Measurements from ENCODE around the gene FASTKD2.

FASTKD2 gene

GRCh38 chr2:206765242-206766056 lies at the start of gene FASTKD2, which contains the start of gene MDH1B:
Gene FASTKD2 (plus strand): TSS chr2:206765606. CDS start chr2:206766694, 1,088 bp downstream.
Gene MDH1B (minus strand): TSS chr2:206765328. CDS start chr2:206765271, 57 bp downstream.
- peak; percentile 71 for DNase-seq (ENCODE audit: low read depth)

GRCh38 chr2:206716623-206717022 lies 48.8 kb upstream of the FASTKD2 start:
- no peak for DNase-seq (ENCODE audit: low read depth)

DNA sequence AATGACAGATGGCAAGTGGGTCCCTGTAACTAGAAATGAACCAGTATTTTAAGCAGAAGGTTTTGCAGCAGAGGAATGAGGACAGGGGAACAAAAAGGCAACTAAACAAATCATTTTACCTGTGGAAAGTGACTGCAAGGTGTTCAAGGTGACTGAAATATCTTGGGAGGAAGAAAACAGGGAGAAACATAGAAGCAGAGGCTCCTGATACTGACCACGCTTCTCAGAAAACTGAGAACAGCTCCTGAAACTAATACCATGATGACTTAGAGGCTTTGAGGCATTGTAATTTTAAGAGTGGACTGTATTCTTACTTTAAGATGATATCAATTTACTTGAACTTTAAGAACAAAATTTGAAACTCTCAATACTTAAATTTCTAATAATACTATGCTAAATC lies 47.1 kb upstream of the FASTKD2 start, which contains the start of gene DYTN:
DYTN (minus strand) TSS at position 101 of the 400 bp plus-strand sequence. CDS start 117 bp downstream, outside the sequence.
- DNase-seq (ENCODE audit: low read depth): no peak

- DNase-seq (ENCODE audit: low read depth): no peak
Observed at GRCh38 chr2:206721256-206721920, 44.0 kb upstream of the FASTKD2 start.

DNA sequence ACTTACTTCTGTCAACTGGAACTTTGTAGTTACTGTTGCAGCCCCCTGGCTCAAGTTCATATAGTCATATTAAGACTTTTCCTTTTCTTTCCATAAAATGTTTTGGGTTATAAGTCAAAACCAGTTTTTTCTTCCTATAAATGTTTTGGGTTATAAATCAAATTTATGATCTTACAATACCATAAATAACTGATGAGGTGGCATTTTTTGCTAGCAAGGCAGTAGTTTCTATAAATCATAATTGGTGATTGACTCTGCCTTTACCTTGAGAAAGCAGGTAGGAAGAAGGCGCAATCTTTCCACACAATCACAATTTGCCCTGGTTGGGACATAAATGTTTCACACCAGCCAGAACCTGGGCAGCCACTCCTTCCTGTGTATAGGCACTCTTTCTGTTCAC lies 42.1 kb upstream of the FASTKD2 start:
- DNase-seq (ENCODE audit: low read depth): no peak

DNA sequence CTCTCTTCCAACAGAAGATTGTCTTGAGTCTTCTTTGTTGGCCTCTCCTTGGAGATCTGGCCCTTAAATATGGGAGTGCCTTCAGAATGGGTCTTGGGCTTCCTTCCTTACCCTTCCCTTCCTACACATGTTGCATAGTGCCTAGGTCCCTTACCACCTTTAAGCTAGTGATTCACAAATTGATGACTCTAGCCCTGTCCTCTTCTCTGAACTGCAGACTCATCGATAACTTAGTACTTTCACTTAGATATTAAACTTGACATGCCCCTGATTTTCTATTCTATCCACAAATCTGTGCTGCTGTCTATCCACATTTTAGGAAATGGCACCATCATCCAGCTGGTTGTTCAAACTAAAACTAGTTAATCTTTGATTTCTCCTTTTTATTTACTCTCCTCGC lies 38.1 kb upstream of the FASTKD2 start:
- no peak for DNase-seq (ENCODE audit: low read depth)

- DNase-seq (ENCODE audit: low read depth): no peak
Observed at GRCh38 chr2:206728277-206729199, 36.9 kb upstream of the FASTKD2 start.

DNA sequence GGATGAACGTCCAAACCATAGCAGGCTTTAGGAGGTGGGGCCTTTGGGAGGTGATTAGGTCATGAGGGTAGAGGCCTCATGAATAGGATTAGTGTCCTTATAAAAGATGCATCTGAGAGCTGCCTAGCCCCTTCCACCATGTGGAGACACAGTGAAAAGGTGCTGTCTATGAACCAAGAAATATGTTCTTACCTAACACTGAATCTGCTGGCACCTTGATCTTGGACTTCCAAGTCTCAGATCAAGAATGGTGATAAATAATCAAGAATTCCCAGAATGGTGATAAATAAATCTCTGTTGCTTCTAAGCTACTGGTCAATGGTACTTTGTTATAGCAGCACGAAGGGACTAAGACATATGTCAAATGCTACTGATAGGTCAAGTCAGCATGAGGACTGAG lies 32.1 kb upstream of the FASTKD2 start:
- no peak for DNase-seq (ENCODE audit: low read depth)

GRCh38 chr2:206736935-206737334 lies 28.5 kb upstream of the FASTKD2 start:
- no peak for DNase-seq (ENCODE audit: low read depth)

GRCh38 chr2:206739271-206739670 lies 26.1 kb upstream of the FASTKD2 start:
- DNase-seq (ENCODE audit: low read depth): no peak

GRCh38 chr2:206740800-206741199 lies 24.6 kb upstream of the FASTKD2 start:
- no peak for DNase-seq (ENCODE audit: low read depth)

- no peak for DNase-seq (ENCODE audit: low read depth)
Observed at GRCh38 chr2:206756816-206757215, 8.6 kb upstream of the FASTKD2 start.

GRCh38 chr2:206764673-206765241 lies 649 bp upstream of the FASTKD2 start:
- no peak for DNase-seq (ENCODE audit: low read depth)

DNA sequence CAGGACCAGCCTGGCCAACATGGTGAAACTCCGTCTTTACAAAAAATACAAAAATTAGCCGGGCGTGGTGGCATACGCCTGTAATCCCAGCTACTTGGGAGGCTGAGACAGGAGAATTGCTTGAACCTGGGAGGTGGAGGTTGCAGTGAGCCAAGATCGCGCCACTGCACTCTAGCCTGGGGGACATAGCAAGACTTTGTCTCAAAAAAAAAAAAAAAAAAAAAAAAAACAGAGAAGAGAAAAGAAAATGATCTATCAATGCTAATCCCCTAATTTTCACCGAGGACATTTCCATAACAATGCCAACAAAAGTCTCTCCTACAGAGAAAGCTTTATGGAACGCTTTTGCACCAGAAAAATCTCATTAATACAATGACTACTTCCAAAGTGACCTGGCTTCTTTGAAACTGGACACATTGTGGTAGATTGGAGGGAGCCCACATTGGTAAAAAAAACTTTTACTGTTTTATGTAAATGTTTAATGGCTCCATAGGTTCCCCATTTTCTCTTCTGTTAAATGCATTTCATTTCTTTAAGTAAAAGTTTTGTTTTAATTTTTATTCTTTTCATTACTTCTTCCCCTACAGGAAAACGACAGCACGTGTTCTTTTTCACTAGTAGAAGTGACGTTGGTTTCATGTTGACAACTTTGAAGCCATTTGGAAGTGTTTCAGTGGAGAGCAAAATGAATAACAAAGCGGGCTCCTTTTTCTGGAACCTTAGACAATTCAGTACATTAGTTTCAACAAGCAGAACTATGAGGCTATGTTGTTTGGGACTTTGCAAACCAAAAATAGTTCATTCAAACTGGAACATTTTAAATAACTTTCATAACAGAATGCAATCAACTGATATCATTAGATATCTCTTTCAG lies 888 bp downstream of the FASTKD2 start:
- DNase-seq (ENCODE audit: low read depth): no peak

- no peak for DNase-seq (ENCODE audit: low read depth)
Observed at GRCh38 chr2:206774871-206775270, 9.5 kb downstream of the FASTKD2 start.

DNA sequence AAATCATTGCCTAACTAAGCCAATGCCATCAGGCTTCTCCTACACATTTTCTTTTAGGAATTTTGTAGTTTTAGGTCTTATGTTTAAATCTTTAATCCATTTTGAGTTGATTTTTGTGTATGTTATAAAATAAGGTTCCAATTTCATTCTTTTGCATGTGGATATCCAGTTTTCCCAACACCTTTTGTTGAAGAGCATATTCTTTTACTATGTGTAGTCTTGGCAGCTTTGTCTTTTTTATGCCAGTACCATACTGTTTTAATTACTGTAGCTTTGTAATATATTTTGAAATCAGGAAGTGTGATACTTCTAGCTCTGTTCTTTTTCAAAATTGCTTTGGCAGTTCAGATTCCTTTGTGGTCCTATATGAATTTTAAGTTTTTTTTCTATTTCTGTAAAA lies 11.0 kb downstream of the FASTKD2 start:
- no peak for DNase-seq (ENCODE audit: low read depth)

GRCh38 chr2:206780671-206781070 lies 15.3 kb downstream of the FASTKD2 start:
- DNase-seq (ENCODE audit: low read depth): no peak

DNA sequence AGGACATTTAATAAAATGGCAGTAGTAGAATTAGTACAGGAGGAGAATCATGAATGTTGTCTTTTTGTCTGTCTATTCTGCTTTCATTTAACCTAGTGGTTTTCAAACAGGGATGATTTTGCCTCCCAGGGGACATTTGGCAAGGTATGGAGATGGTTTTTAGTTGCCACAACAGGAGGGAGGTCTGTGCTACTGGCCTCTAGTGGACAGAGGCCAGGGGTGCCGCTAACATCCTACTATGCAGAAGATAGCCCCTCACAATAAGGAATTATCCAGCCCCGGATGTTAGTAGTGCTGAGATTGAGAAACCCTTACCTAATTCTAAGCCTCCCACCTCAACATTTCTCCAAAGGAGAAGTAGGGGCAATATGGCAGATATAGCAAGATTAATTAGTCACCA lies 18.3 kb downstream of the FASTKD2 start:
- no peak for DNase-seq (ENCODE audit: low read depth)

DNA sequence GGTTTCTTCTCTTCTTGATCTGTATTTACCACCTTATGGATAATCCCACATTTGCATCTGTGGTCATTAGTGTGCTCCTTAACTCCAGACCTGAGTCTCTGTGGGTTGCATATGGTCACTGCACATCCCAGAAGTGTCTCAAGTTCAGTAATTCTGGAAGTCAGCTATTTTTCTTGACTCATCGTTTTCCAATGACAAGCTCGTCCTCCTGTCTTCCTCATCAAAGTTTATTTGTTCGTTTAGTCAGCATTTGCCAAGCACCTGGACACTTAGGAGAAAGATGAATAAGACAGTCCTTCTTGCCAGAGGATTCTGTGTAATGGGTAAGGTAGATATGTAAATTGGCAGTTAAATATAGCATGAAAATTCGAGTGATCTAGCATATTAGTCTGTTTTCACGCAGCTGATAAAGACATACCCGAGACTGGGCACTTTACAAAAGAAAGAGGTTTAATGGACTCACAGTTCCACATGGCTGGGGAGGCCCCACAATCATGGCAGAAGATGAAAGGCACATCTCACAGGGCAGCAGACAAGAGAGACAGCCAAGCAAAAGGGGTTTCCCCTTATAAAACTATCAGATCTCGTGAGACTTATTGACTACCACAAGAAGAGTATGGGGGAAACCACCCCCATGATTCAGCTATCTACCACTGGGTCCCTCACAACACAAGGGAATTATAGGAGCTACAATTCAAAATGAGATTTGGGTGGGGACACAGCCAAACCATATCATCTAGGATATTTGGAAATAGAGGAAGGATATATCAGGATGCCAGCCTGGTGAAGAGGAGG lies 19.4 kb downstream of the FASTKD2 start:
- no peak for DNase-seq (ENCODE audit: low read depth)
